ENCODE results near the gene OR2T3. TPM values are rescaled to one million over a fixed set of nuclear protein-coding genes. Genes with fewer than 3 reads are reported as not detected.

The OR2T3 gene
- total and polyA plus RNA-seq, 2 donors from 2014 or later, result not detected

- DNase-seq, result no peak
Measured at GRCh38 chr1:248521856-248522255, 48.7 kb downstream of the OR2T3 start.

More at GRCh38 chr1:248521856-248522255, 48.7 kb downstream of the OR2T3 start:
- TF ChIP-seq CTCF (IDR thresholded peaks at IDR 0.05; ENCODE audit: borderline replicate concordance, extremely low read depth, insufficient read depth), result no peak
- Histone ChIP-seq H3K4me3 (ENCODE audit: low read length in 3 of 3) (no peak overlapping the region), H3K9me3 (ENCODE audit: control insufficient read depth in 2 of 3, insufficient read depth in 1 of 3, low read length in 3 of 3) (peaks cover 0 to 10% (median 0%) of the 10 kb centered on the region in 3 donors), H3K27me3 (ENCODE audit: control insufficient read depth, insufficient read depth, low read length) (no peaks in the 10 kb centered on the region), H3K27ac (ENCODE audit: low read depth in 2 of 2, low read length in 2 of 2) (no peak overlapping the region), H3K4me1 (ENCODE audit: control insufficient read depth in 2 of 3, insufficient read depth in 2 of 3, low read depth in 1 of 3, low read length in 3 of 3) (no peaks in the 10 kb centered on the region), H3K9ac (ENCODE audit: low read length in 3 of 3) (no peak overlapping the region), H3K36me3 (ENCODE audit: control insufficient read depth in 2 of 3, insufficient read depth in 3 of 3, low read length in 3 of 3) (no peaks in the 10 kb centered on the region)
- intact Hi-C loops (cut with DNase I), result no loop called here
- FAIRE-seq, result no peak

Other genes with a start within 250 kb of the OR2T3 start
- gene OR2M4, start 241.9 kb upstream of the OR2T3 start, total RNA-seq, result not detected
- not detected for gene OR2M4, start 241.9 kb upstream of the OR2T3 start, polyA plus RNA-seq (ENCODE audit: insufficient read depth, low read depth, low replicate concordance)
- gene OR2T33, start 195.4 kb upstream of the OR2T3 start, total RNA-seq, result not detected
- not detected for gene OR2T33, start 195.4 kb upstream of the OR2T3 start, polyA plus RNA-seq (ENCODE audit: insufficient read depth, low read depth, low replicate concordance)
- gene OR2T12, start 169.9 kb upstream of the OR2T3 start, total RNA-seq, result not detected
- not detected for gene OR2T12, start 169.9 kb upstream of the OR2T3 start, polyA plus RNA-seq (ENCODE audit: insufficient read depth, low read depth, low replicate concordance)
- gene OR2M7, start 148.8 kb upstream of the OR2T3 start, total RNA-seq, result not detected
- gene OR2M7, start 148.8 kb upstream of the OR2T3 start, polyA plus RNA-seq (ENCODE audit: insufficient read depth, low read depth, low replicate concordance), result not detected
- not detected for gene OR14C36, start 124.6 kb upstream of the OR2T3 start, total RNA-seq
- not detected for gene OR14C36, start 124.6 kb upstream of the OR2T3 start, polyA plus RNA-seq (ENCODE audit: insufficient read depth, low read depth, low replicate concordance)
- not detected for gene OR2T4, start 111.7 kb upstream of the OR2T3 start, total RNA-seq
- not detected for gene OR2T4, start 111.7 kb upstream of the OR2T3 start, polyA plus RNA-seq (ENCODE audit: insufficient read depth, low read depth, low replicate concordance)
- gene OR2T6, start 97.6 kb upstream of the OR2T3 start, total RNA-seq, result not detected
- not detected for gene OR2T6, start 97.6 kb upstream of the OR2T3 start, polyA plus RNA-seq (ENCODE audit: insufficient read depth, low read depth, low replicate concordance)
- not detected for gene OR2T1, start 70.3 kb upstream of the OR2T3 start, total RNA-seq
- not detected for gene OR2T1, start 70.3 kb upstream of the OR2T3 start, polyA plus RNA-seq (ENCODE audit: insufficient read depth, low read depth, low replicate concordance)
- gene OR2T2, start 27.7 kb upstream of the OR2T3 start, total RNA-seq, result 0.28 TPM
- not detected for gene OR2T2, start 27.7 kb upstream of the OR2T3 start, polyA plus RNA-seq (ENCODE audit: insufficient read depth, low read depth, low replicate concordance)
- gene OR2T5, start 15.2 kb downstream of the OR2T3 start, total RNA-seq, result 0.09 TPM
- not detected for gene OR2T5, start 15.2 kb downstream of the OR2T3 start, polyA plus RNA-seq (ENCODE audit: insufficient read depth, low read depth, low replicate concordance)
- 0.06 TPM for gene OR2G6, start 34.7 kb downstream of the OR2T3 start, total RNA-seq
- gene OR2G6, start 34.7 kb downstream of the OR2T3 start, polyA plus RNA-seq (ENCODE audit: insufficient read depth, low read depth, low replicate concordance), result 0.09 TPM
- not detected for gene OR2T29, start 89.4 kb downstream of the OR2T3 start, total RNA-seq
- not detected for gene OR2T29, start 89.4 kb downstream of the OR2T3 start, polyA plus RNA-seq (ENCODE audit: insufficient read depth, low read depth, low replicate concordance)
- gene OR2T34, start 101.4 kb downstream of the OR2T3 start, total RNA-seq, result not detected
- not detected for gene OR2T34, start 101.4 kb downstream of the OR2T3 start, polyA plus RNA-seq (ENCODE audit: insufficient read depth, low read depth, low replicate concordance)
- gene OR2T10, start 124.3 kb downstream of the OR2T3 start, total RNA-seq, result 0.41 TPM
- gene OR2T10, start 124.3 kb downstream of the OR2T3 start, polyA plus RNA-seq (ENCODE audit: insufficient read depth, low read depth, low replicate concordance), result 1.1 TPM
- gene OR2T11, start 161.7 kb downstream of the OR2T3 start, total RNA-seq, result 0.57 TPM
- not detected for gene OR2T11, start 161.7 kb downstream of the OR2T3 start, polyA plus RNA-seq (ENCODE audit: insufficient read depth, low read depth, low replicate concordance)
- gene OR2T35, start 171.9 kb downstream of the OR2T3 start, total RNA-seq, result 0.28 TPM
- not detected for gene OR2T35, start 171.9 kb downstream of the OR2T3 start, polyA plus RNA-seq (ENCODE audit: insufficient read depth, low read depth, low replicate concordance)
- gene OR2T27, start 182.2 kb downstream of the OR2T3 start, total RNA-seq, result not detected
- not detected for gene OR2T27, start 182.2 kb downstream of the OR2T3 start, polyA plus RNA-seq (ENCODE audit: insufficient read depth, low read depth, low replicate concordance)
- gene OR14I1, start 229.4 kb downstream of the OR2T3 start, total RNA-seq, result not detected
- gene OR14I1, start 229.4 kb downstream of the OR2T3 start, polyA plus RNA-seq (ENCODE audit: insufficient read depth, low read depth, low replicate concordance), result not detected